ENCODE measurements around the gene C1orf174.

Gene C1orf174

DNA sequence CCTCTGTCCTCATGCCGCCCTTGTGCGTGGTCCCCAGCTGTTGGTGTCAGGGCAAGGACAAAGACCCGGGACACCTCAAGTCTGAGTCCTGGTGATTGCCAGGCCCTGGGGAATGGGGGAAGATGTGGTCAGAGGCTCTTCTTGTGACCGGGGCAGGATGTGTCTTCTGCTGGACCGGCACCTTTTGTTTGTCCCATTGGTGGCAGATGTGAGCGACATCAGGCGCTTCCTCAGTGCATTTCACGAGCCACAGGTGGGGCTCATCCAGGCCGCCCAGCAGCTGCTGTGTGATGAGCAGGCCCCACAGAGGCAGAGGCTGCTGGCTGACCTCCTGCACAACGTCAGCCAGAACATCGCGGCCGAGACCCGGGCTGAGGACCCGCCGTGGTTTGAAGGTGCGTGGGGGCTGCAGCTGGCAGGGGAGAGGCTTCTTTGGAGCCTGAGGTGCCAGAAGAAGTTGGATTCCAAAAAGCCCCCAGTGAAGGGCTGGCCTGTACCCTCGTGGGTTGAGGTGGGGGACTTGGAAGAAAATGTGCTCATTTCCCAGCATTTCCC lies 34.4 kb downstream of the C1orf174 start:
- DNase-seq, result no peak

DNA sequence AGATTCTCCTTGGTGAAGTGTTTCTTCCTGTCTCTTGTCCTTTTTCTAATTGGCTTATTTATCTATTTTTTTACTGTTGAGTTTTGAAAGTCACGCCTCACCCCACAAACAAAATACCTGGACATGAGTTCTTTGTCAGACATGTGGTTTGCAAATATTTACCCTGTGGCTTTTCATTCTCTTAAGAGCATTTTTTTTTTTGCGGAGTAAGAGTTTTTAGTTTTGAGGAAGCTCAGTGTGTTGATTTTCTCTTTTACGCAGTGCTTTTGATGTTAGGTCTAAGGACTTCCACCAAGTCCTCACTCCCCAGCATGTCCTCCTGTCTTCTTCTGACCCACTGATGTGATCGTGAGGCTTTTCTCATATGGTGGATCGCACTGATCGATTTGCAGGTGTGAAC lies 35.2 kb downstream of the C1orf174 start:
- DNase-seq, result no peak

DNA sequence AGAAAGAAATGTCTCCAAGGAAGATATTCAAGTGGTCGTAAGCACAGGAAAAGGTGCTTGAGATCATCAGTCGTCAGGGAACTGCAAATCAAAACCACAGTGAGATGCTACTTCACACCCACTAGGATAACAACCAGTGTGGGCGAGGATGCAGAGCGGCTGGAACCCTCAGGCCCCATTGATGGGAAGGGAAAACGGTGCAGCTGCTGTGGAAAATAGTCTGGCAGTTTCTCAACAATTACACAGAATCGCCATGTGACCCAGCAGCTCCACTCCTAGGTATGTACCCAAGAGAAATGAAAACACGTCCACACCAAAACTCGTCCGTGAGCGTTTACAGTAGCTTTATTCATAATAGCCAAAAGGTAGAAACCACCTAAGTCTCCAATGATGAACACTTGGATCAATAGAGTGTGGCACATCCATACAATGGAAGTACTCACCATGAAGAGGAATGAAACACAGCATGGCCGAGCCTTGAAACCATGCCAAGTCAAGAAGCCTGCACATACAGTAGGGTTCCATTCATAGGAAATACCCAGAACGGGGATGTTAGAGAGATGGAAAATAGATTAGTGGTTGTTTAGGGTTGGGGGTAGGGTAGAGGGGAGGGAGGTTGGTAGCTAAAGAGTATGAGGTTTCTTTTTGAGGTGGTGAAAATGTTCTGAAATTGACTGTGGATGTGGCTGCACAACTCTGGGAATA lies 36.7 kb downstream of the C1orf174 start:
- no peak for DNase-seq

DNA sequence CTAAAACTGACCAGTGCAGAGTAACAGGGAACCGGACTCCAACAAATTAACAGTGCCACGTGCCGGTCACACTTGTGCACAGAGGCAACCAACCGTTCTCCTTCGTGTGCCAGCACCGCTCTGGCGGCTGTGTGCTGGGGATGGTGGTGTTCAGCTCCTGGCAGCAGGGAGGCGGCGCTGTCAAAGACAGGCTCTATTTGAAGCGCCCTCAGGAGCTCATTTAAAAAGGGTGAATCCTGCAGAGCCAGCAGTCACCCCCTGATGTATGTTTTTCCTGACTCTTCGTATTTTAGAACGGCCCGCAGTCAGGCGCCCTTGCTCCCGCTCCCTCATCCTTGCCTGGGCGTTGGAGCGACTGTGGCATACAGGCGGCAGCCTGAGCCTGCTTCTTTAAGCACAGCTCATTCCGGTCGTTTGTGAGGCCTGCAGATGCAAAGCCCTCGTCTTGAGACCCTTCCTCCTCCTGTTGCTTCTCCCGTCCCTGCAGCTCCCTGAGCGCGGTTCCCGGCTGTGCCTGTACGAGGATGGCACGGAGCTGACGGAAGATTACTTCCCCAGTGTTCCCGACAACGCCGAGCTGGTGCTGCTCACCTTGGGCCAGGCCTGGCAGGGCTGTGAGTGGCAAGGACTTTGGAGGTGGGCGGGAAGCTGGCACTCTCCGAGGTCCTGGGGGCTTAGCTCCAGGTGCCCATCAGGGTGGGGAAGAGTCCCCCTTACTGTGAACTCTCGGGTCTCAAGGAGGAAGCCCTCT lies 41.7 kb downstream of the C1orf174 start:
- no peak for DNase-seq

DNA sequence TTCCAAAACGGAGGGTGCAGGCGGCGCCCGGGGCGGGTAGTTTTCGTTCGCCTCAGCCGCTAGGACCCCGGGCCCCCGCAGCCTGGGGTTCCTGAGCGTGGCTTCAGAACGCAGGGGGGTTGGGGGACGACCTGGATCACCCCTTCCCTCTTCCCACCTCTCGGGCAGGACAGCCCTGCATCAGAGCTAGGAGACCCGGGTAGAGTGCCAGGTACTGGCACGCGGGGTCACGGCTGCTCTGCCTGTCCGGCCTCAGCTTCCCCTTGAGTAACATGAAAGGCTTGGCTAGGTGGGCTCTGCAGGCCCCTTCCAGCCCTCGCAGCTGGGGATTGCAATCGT lies 42.3 kb downstream of the C1orf174 start:
- DNase-seq, result no peak

DNA sequence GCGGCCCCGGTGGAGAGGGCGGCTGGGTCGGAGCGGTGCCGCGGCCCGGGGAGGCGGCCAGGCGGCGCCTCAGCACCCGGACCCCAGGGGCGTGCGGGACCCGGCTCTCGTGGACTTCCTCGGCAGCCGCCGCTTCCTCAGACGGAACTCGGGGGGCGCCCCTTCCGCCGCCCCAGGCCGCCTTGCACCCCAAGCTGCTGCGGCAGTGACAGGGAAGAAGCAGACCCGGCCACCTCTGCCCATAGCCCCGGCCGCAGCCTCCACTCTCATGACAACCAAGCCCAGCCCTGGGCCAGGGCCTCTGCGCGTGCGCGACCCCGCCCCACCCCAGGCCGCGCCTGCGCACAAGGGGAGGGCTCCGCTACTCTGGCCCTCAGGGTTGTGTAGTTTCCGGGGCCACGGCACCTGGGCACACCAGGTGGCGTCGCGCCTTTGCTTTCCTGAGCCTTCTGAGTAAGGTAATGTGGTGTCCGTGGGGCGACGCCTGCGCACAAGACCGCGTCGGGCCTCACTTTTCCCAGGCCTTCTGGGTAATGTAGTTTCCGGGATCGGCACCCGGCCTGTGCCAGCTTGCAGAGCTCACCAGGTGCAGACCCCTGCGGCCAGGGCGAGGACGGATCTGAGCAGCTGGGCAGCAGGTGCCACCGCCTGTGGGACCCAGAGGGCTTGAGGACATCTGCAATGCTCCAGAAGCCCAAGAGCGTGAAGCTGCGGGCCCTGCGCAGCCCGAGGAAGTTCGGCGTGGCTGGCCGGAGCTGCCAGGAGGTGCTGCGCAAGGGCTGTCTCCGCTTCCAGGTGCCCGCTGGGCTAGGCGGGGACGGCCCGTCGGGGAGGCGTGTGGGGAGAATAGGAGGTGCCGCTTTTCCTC lies 42.9 kb downstream of the C1orf174 start, which contains the start of the genes CEP104 and DFFB:
Gene CEP104, minus strand, starts transcription at position 289 of the 868 bp plus-strand sequence. CDS start 4,804 bp downstream, outside the sequence.
Gene DFFB, plus strand, starts transcription at position 554 of the 868 bp plus-strand sequence. Its CDS starts 128 bp downstream, at position 682.
- peak; percentile 90 to 91 for DNase-seq

DNA sequence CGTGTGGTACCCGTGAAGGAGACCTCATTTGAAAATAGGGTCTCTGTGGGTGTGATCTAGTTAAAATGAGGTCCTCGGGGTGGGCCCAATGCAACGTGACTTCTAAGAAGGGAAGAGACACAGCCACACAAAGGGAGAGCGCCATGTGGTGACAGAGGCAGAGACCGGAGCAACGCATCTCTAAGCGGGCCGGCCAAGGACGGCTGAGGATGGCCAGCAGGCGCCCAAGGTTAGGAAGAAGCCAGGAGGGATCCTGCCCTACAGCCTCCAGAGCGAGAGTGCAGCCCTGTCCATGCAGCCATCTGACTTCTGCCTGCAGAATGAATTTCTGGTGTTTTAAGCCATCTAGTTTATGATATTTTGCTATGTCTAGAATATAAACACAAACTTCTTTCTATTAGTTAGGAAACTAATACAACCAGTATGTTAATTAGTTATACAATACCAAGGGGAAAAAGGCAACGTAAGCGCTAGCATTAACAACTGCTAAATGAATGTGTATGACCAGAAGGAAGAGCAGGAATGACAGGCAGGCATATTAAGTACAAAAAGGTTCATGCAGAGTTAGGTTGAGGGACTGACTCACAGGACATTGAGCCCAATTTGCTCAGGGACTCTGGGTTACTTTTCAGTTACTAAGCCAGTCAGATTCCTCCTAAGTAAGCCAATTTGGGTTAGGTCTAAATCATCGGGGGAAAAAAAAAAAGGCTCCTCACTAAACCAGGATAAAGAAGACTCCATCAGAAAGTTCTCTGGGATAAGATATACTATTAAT lies 47.2 kb downstream of the C1orf174 start:
- DNase-seq, result no peak

DNA sequence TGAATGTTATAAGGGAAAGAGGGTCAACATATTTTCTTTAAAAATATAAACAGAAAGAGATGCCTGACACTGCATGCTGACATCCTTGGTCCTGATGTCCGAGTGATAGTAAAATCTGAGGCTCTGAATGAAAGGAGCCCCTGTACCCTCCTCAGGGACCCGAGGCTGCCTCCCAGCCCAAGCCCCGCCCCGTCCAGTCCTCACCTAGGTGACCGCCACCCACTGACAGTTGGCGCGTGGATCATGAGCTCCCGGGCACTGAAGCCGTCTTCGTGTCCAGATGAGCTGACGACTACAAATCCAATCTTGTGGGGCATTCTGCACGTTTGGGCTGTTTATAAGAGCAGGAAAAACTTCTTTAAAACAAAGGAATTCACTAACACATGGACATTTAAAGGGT lies 48.0 kb downstream of the C1orf174 start:
- DNase-seq, result no peak

DNA sequence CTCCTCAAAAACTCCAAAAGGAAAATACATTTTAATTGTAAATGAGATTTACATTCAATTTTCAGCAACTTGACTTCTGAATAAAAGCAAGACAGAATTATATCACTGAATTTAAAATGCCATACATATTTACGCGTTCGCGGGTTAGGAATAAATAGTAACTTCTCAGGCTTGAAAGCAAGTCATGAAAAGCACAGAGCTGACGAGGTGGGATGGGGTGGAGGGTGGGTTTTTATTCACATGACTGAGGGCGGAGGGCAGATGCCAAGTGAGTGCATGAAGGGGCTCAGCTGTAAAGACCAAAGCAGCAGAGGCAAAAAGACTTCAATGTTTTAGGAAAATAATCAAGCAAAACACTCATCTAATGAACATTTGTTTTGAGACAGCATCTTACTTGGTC lies 48.8 kb downstream of the C1orf174 start:
- no peak for DNase-seq

DNA sequence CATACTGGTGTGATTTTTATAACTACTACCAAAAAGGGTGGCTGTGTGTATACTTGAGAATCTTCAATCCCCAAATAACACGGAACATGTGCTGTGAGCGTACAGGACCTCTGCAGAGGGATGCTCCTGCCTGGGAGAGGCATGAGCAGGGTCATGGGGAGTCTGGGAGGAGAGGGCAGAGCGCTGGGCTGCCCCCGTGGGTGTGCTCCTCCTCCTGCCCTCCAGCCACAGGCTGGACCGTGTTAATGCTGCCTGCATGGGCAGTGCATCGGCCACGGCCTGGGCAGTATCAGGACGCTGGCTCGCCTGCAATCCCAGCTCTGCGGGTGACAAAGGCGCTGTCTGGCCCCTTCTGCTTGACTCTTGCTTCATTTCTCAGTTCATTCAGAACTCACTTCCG lies 49.2 kb downstream of the C1orf174 start:
- DNase-seq, result no peak

DNA sequence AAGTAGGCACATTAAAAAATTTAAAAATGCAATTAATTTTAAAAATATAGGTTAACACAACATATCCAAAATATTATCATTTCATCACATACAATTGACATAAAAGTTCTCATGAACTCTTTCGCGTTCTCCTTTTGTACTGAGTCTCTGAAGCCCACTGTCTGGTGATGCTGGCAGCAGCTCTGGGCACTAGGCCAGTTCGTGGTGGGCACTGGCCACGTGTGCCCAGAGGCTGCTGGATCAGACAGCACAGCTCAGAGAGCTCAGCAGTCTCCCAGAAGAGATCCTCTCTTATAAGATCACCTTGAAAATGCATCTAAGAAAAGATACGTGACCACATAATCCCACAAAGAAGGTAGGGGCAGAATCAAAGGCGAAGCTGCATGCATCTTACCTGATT lies 53.0 kb downstream of the C1orf174 start:
- no peak for DNase-seq

DNA sequence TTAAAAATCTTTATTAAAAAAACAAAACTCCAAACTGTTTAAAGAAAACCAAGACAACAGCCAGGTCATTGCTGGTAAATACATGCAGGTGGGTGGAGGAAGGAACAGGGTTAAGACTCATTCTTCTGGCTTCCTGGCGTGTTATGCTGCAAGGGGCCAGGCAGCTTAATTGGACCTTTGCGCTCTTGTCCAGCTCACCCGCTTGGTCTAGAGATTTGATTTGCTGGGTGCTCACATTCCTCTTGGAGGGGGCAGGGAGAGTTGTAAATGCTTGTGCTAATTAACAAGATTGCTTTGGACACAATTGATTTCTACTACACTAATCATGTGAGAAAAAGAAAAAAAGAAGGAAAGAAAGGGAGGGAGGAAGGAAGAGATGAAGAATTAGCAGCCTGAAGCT lies 53.5 kb downstream of the C1orf174 start:
- no peak for DNase-seq

DNA sequence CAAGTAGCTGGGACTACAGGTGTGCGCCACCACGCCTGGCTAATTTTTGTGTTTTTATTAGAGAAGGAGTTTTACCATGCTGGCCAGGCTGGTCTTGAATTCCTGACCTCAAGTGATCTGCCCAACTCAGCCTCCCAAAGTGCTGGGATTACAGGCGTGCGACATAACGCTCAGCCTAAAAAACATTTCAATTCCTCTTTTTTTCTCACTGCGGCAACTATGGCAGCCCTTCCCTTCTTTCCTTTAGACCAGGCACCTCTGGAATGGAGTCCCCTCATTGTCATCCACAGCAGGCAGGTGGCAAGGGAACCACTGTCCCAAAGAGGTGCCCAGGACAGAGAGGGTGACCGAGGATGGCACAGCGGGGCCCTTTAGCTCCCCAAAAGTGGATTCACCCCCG lies 57.2 kb downstream of the C1orf174 start:
- no peak for DNase-seq

DNA sequence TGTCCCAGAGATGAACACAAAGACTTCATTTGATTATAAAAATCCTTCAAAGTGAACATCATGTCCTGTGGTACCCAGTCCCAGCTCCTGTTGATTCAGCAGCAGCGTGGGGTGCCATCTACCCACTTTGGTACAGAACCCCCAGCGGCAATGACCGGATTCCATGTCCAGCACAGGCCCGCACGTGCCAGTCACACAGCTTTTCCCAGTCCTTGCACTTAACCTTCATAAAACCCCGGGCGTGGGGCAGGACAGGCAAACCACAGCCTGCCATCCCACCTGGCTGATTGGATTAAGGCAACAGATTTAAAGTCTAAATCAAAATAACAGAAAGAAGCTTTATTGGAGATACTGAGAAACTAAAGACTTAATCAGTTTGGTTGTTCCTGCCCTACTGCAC lies 58.6 kb downstream of the C1orf174 start:
- no peak for DNase-seq

Measured in stimulated activated CD4-positive, alpha-beta T cell treated with anti-CD3 and anti-CD28 coated beads, Interleukin-2, amount 100 ng/mL, for 48 hours (primary cell).